Measurements from ENCODE around the gene ROBO1. TPM values are rescaled to one million over a fixed set of nuclear protein-coding genes. Genes with fewer than 3 reads are reported as not detected.
A peak's percentile ranks its signal among the peaks of the same experiment; 100 is the strongest.

Gene ROBO1
- total and polyA plus RNA-seq, 2 of the 13 experiments (the other 11 are each of a cell fraction or from before 2014, with no cell fraction given) = 52.2 to 71.0 TPM

DNA sequence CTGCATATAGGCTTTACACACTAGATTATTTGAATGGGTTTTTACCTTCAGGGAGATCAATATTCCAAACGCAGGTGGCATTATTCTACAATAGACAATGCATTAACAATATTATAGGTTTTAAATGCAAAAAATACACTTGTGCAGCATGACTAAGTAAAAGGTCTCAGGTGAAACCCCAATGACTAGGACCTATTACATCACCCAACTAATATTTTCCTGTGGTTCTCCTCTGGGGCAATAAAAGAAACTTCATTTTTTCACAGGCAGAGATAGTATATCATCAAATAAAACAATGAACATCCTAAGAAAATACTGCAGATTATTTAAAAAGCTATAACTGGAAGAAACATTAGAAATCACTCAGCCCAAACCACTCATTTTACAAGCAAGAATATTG is 375.3 kb downstream of the ROBO1 start:
- Histone ChIP-seq H3K27ac (ENCODE audit: extremely low read length, insufficient read depth, low read length) (no peak overlapping the region), H3K4me3 (replicated peaks in 1 of 3; ENCODE audit: insufficient read depth in 1 of 3, low read depth in 2 of 3, low read length in 3 of 3) (no peak overlapping the region), H3K4me1 (ENCODE audit: insufficient read depth, low read length) (no peaks in the 10 kb centered on the region), H3K9ac (ENCODE audit: insufficient read depth, low read depth, low read length) (no peak overlapping the region), H3K79me2 (ENCODE audit: insufficient read depth, low read length) (no peaks in the 10 kb centered on the region), H3K9me3 (ENCODE audit: low read length) (no peaks in the 10 kb centered on the region), H4K20me1 (ENCODE audit: insufficient read depth, low read length) (no peaks in the 10 kb centered on the region), H3K36me3 (replicated peaks in 1 of 2; ENCODE audit: control insufficient read depth in 1 of 2, insufficient read depth in 2 of 2, low read length in 2 of 2) (no peaks in the 10 kb centered on the region), H2AFZ (ENCODE audit: low read length) (no peak overlapping the region), H3K27me3 (ENCODE audit: control insufficient read depth in 1 of 2, insufficient read depth in 2 of 2, low read length in 2 of 2) (no peaks in the 10 kb centered on the region), H3K4me2 (ENCODE audit: low read depth, low read length) (no peak overlapping the region)
- in situ Hi-C loops (cut with HindIII; ENCODE audit: extremely low pct_ligation_motif_present, low pct_unique_long_range_greater_than_20kb) = no loop called here
- DNase-seq (ENCODE audit: low spot score) (no peak), ATAC-seq (no peak), FAIRE-seq (no peak)
- TF ChIP-seq ZNF616 (CRISPR knock-in tag; IDR thresholded peaks at IDR 0.05; ENCODE audit: low read depth) = no peak
- no peak for TF ChIP-seq ZFP37 (CRISPR knock-in tag; IDR thresholded peaks at IDR 0.05; ENCODE audit: borderline replicate concordance)
- TF ChIP-seq, protein P1, sequence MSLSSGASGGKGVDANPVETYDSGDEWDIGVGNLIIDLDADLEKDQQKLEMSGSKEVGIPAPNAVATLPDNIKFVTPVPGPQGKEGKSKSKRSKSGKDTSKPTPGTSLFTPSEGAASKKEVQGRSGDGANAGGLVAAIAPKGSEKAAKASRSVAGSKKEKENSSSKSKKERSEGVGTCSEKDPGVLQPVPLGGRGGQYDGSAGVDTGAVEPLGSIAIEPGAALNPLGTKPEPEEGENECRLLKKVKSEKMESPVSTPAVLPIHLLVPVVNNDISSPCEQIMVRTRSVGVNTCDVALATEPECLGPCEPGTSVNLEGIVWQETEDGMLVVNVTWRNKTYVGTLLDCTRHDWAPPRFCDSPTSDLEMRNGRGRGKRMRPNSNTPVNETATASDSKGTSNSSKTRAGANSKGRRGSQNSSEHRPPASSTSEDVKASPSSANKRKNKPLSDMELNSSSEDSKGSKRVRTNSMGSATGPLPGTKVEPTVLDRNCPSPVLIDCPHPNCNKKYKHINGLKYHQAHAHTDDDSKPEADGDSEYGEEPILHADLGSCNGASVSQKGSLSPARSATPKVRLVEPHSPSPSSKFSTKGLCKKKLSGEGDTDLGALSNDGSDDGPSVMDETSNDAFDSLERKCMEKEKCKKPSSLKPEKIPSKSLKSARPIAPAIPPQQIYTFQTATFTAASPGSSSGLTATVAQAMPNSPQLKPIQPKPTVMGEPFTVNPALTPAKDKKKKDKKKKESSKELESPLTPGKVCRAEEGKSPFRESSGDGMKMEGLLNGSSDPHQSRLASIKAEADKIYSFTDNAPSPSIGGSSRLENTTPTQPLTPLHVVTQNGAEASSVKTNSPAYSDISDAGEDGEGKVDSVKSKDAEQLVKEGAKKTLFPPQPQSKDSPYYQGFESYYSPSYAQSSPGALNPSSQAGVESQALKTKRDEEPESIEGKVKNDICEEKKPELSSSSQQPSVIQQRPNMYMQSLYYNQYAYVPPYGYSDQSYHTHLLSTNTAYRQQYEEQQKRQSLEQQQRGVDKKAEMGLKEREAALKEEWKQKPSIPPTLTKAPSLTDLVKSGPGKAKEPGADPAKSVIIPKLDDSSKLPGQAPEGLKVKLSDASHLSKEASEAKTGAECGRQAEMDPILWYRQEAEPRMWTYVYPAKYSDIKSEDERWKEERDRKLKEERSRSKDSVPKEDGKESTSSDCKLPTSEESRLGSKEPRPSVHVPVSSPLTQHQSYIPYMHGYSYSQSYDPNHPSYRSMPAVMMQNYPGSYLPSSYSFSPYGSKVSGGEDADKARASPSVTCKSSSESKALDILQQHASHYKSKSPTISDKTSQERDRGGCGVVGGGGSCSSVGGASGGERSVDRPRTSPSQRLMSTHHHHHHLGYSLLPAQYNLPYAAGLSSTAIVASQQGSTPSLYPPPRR (CRISPR knock-in tag; IDR thresholded peaks at IDR 0.05; ENCODE audit: borderline replicate concordance) = no peak
- CTCF ChIA-PET (ENCODE audit: low intra/inter-chr PET ratio, low total read pairs) = no interaction called here
- intact Hi-C loops (cut with micrococcal nuclease; ENCODE audit: unreplicated experiment) = no loop called here
- BruUV-seq (replicated peaks) = no TSS peak
- POLR2A ChIA-PET = no interaction called here
- WGBS (ENCODE audit: low lambda C conversion rate) = 0% methylated on average over 1 of the region's 1 CpG

DNA sequence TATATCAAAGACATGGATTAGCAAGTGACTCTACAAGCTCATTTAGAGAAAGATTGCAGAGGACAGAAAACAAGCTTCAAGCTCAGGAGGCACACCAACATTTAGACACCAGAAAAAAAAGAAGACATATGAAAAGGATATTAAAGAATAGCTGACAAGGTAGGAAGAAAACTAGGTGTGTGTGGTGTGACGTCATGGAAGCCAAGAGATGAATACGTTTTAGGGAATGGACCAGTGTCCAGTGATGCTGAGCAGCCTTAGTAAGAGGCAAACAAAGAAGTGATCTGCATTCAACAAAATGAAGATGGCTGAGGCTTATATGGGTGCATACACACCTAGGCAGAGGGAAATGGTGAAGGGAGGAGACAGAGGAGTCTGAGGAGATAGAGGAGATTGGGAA is 377.4 kb downstream of the ROBO1 start:
- DNase-seq (ENCODE audit: low spot score) = no peak
- 2% methylated on average over 2 of the region's 2 CpGs for WGBS (ENCODE audit: low lambda C conversion rate)
- POLR2A ChIA-PET = no interaction called here

More for the DNA sequence above, 377.4 kb downstream of the ROBO1 start:
- H3K9me3 ChIP-seq (ENCODE audit: low read length) = no peaks in the 10 kb centered on the region
- no peak overlapping the region for H3K9ac ChIP-seq (ENCODE audit: insufficient read depth, low read depth, low read length)
- TF ChIP-seq MZF1 (CRISPR knock-in tag; IDR thresholded peaks at IDR 0.05; ENCODE audit: borderline replicate concordance) (no peak), CREB1 (IDR thresholded peaks at IDR 0.05) (peak; percentile 97), CREB1 (CRISPR knock-in tag; IDR thresholded peaks at IDR 0.05) (no peak), ATF7 (IDR thresholded peaks at IDR 0.05) (peak; percentile 97), ATF7 (CRISPR knock-in tag; IDR thresholded peaks at IDR 0.05) (no peak)
- intact Hi-C loops (cut with micrococcal nuclease; ENCODE audit: unreplicated experiment) = no loop called here
- no peaks in the 10 kb centered on the region for H3K36me3 ChIP-seq (replicated peaks in 1 of 2; ENCODE audit: control insufficient read depth in 1 of 2, insufficient read depth in 2 of 2, low read length in 2 of 2)
- ATAC-seq (no peak), FAIRE-seq (no peak)
- H3K4me1 ChIP-seq (ENCODE audit: insufficient read depth, low read length) = no peaks in the 10 kb centered on the region
- no peak overlapping the region for H3K27ac ChIP-seq (ENCODE audit: extremely low read length, insufficient read depth, low read length)
- no peak overlapping the region for H3K4me3 ChIP-seq (replicated peaks in 1 of 3; ENCODE audit: insufficient read depth in 1 of 3, low read depth in 2 of 3, low read length in 3 of 3)
- no peak overlapping the region for H2AFZ ChIP-seq (ENCODE audit: low read length)
- in situ Hi-C loops (cut with HindIII; ENCODE audit: extremely low pct_ligation_motif_present, low pct_unique_long_range_greater_than_20kb) = no loop called here
- no peaks in the 10 kb centered on the region for H3K27me3 ChIP-seq (ENCODE audit: control insufficient read depth in 1 of 2, insufficient read depth in 2 of 2, low read length in 2 of 2)
- H4K20me1 ChIP-seq (ENCODE audit: insufficient read depth, low read length) = no peaks in the 10 kb centered on the region
- H3K4me2 ChIP-seq (ENCODE audit: low read depth, low read length) = no peak overlapping the region
- no TSS peak for BruUV-seq (replicated peaks)
- H3K79me2 ChIP-seq (ENCODE audit: insufficient read depth, low read length) = no peaks in the 10 kb centered on the region
- CTCF ChIA-PET (ENCODE audit: low intra/inter-chr PET ratio, low total read pairs) = no interaction called here
